T-helper 2 cell treated with Interferon-gamma antibody and Interleukin-4, amounts not matched to agents 100 ng/mL and 5 ng/mL, for 36 hours (primary cell): Measurements from ENCODE around the gene SLC44A5. TPM values are rescaled to one million over a fixed set of nuclear protein-coding genes. Genes with fewer than 3 reads are reported as not detected.
"Not testable (repeated sequence)": the region's sequence is repeated elsewhere in the genome, so short reads cannot be mapped to it uniquely, and the experiment has no call there.

ENCODE experiments used
- intact Hi-C: fragments of 100-400 bp; cut with micrococcal nuclease; formaldehyde crosslinking; loops from one replicate; pipeline ENCODE4 v1.15.1; 2023
- total RNA-seq: library from RNA; stranded (reverse); gene quantifications from 2 replicates; pipeline ENCODE4 v1.2.3, GENCODE V29; 2022

The SLC44A5 gene
- total RNA-seq, 1 donor from 2014 or later: not detected

DNA sequence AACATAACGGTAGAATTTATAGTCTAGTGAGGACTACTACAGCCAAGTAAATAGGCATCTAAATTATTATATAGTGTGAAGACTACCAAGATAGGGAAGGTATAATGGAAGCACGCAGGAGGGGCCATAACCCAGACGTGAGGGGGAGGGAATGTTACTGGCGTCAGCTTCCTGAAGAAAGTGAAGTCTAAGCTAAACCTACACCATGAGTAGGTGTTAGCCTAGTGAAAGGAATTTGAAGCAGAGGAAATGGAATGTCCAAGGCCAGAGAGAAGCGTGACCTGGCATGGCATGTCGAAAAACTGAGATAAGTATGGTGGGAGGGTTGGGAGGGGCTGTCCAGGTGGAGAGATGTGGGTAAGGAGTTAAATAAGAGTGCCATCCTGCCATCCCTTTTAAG is 140.5 kb downstream of the SLC44A5 start:
- intact Hi-C loops: no loop called here

DNA sequence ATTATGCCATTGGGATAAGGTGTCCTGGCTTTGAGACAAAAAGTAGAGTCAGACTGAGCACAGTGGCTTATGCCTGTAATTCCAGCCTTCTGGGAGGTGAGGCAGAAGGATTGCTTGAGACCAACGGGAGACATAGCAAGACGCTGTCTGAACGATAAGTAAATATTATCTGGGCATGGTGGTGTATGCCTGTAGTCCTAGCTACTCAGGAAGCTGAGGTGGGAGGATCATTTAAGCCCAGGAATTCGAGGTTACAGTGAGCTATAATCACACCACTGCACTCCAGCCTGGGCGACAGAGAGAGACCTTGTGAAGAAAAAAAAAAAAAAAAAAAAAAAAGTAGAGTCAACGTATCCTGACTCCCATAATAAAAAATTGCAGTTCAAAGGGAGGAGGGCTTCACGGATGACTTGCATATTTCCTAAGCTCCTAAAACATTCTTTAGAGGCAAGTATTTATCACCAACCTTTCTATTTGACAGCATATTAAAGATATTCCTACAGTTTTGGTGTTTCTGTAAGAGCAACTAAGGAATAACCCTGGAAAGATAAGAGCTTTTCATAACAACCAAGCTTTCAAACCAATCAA is 141.2 kb downstream of the SLC44A5 start:
- intact Hi-C loops: no loop called here

DNA sequence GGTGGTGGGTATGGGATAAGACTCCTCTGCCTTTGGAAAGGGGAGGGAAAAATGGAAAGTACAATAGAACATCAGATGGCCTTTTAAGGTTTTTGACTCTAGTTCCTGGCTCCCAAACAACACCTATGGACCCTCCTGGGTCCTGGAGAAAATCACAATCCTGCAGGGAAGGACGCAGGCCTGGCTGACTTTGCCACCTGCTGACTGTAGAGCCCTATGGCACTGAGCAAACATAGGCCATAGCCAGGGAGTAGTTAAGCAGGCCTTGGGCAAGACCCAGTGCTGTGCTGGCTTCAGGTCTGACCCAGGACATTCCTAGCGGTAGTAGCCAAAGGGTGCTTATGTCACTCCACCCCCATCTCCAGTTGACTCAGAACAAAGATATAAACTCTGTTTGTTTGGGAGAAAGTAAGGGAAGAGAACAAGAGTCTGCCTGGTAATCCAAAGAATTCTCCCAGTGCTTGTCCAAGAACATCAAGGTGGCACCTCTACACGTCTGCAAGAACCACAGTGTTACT is 149.0 kb downstream of the SLC44A5 start:
- intact Hi-C loops: no loop called here

DNA sequence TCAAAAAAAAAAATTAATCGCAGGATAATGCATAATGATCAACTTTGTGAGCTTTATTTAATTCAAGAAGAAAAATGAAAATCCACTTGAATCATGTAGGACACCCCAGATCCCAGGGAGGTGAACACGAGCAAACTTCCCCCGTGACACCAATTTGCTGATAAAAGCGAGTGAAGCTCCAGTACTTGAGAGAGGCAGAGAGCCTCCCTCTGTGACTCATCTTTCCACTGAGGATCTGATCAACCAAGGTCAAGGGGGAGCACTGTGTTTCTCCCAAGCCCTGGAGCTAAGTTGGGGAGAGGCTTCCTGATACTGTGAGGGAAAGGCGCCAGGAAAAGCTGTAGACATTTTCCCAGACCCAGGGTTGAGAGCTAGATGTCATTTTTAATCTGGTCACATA is 160.9 kb downstream of the SLC44A5 start:
- intact Hi-C loops: no loop called here

DNA sequence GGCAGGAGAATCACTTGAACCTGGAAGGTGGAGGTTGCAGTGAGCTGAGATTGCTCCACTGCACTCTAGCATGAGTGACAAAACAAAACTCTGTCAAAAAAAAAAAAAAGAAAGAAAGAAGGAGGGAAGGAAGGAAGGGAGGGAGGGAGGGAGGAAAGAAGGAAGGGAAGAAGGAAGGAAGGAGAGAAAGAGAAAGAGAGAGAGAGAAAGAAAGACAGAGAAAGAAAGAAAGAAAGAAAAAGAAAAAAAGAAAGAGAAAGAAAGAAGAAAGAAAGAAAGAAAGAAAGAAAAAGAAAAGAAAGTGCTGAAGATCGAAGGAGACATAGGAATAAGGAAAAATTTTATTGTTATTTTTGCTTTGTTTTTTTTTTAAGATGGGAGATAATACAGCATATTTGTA is 166.7 kb downstream of the SLC44A5 start:
- intact Hi-C loops: no loop called here

DNA sequence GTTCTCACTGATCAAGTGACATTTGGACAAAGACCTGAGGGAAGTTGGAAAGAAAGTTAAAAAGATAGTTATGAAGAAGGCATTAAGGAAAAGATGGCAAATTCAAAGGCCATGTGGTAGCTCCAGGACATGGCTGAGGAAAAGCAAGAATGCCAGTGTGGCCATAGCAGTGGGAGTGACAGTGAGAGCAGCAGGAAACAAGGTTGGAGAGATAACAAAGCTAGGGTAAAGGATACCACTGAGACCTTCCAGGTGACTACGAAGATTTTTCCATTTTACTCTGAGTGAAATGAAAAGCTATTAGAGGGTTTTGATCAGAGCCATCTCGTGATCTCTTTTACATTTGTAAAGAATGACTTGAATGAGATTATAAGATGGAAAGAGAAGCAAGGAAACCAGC is 170.6 kb downstream of the SLC44A5 start:
- intact Hi-C loops: no loop called here

DNA sequence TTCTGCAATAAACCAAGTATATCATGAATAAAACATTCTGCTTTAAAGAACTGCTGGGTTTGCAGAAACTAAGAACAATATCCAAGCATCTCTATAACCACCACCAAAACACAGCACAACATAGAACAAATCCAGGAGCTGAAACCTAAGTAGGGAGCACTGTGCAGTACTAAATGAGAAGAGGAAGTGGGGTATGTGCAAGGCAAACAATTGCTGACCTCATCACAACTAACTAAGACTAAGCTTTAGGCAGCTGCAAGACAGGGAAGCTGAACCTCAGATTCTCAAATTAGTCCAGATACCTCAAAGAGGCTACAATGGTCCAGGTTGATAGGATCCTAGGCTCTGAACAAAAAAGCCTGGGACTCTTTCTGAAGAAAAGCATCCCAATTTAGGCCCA is 172.6 kb downstream of the SLC44A5 start:
- intact Hi-C loops: no loop called here

DNA sequence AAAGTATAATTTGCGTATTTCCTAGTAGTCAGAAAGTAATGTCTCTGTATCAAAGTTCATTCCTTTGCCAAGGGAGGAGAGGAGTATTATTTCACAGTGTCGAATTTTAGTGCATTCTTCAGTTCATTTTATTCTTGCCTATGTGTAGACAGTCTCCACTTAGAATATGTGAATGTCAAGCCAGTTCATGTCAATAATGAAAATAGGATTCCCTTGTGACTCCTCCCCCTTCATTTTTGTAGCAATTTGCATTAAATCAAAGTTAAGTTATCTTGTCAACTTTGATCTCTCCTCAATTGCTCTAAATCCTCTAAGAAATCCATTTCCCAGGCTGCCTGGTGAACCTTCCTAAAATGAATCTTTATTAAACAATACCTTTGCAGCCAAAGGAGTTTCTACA is 179.1 kb downstream of the SLC44A5 start:
- intact Hi-C loops: no loop called here

DNA sequence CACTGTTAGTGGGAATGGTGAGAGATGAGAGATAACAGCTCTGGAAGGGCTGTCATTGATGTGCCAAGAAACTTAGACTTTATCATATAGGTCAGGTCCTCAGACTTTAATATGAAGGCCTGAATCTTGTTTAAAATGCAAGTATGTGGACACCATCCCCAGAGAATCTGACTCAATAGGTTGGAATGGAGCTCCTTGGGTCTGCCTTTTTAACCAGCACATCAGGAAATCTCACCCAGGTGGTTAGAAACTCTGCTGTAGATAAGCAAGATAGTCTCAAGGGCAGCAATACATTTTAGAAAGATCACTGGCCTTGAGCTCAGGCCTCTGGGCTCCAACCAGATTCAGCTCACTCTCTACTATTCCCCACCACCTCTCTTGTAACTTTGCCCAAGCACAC is 180.4 kb downstream of the SLC44A5 start:
- intact Hi-C loops: no loop called here

DNA sequence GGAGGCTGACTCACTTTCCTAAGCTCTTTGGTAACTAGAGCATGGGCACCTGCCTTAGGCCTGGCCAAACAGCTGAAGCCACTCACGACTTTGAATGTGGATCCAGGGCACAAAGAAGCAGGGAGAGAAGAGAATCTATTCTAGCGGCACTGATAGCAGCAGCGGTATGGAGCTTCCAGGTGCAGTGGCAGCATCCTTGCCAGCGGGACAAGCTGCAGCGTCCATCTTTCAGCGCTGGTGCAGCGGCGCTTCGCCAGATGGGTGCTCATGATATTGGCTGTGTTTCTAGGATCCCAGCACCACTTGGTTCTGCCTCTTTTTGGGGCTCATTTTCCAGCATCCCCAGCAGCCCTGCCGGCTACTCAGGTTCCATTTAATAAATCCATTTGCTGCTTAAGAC is 184.2 kb downstream of the SLC44A5 start:
- intact Hi-C loops: no loop called here

DNA sequence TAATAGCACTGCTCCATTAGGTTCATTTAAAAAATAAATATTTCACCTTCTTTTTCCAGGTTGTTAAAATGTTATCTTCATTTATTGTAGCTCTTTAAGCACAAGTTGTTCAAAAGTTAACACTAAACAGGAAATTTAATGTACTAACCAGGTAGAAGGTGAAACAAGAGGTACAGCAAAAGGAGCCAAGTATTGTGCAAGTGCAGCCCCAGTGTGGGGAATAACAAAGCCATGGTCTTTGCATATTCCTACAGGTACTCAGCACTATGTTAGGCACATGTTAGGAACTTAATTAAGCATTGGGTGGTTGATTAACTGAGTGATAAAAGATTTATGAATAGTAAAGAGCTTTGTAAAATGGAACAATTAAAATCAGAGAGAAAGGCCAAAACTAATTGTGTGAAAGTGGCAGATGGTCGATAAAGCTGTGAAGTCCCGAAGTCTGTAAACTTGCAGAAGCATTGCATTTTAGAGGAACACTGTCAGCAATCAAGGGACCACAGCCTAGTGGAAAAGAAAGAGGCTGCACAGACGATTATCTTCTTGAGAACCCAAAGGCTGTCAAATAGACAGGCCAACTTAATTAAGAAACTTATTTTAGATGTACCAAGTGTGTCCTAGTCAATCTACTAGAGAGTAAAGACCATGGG is 185.8 kb downstream of the SLC44A5 start:
- intact Hi-C loops: no loop called here

DNA sequence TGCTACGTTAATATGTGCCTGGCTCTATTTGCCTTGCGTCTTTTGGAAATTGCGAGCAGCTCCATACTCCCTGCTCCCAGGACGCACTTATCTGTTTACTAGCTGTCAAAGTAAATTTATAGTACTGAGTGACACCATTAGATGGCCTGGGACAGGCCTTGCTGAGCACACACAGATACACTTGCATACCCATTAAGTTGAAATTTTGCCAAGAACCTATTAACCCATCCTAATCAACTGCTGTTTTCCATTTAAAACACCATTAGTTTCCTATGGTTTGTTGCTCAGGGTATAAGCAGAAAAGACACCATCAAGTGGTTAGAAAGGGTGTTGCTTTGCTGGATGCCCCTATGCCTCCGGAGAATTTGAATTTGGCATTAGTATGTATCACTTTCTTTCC is 187.3 kb downstream of the SLC44A5 start:
- intact Hi-C loops: no loop called here

DNA sequence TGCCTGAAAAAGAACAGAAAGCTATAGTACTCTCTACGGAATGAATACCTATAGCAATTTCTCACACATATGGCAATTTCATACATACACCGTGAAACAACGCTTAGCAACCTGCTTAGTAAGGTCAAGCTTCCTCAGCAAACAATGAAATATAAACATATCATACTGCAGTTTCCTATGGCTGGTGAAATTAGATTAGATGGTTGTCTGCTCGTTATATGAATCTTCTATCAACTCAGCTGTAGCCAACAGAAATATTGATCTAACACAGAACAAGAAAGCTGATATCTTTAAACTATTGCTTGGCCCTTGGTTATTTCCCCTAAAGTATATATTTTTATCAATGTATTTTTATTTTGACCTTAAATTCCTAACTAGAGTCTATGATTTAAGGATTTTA is 187.8 kb downstream of the SLC44A5 start:
- intact Hi-C loops: no loop called here

DNA sequence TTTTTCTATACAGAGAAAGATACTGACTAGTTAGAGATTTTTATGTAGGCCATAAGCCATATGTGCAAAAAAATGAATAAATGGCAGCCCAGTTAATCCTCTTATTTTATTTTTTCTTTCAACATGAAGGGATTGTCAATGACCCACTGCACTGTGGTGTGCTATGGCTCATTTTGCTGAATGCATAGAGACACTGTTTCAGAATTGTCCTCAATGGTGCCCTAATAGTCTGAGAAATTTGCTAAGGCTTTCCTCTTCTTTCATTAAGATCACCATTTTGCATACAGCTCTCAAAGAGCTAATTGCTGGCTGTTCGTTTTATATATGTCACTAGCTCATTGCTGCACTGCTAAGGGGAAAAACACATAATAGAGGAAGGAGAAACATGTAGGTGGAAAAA is 189.5 kb downstream of the SLC44A5 start:
- intact Hi-C loops: no loop called here

DNA sequence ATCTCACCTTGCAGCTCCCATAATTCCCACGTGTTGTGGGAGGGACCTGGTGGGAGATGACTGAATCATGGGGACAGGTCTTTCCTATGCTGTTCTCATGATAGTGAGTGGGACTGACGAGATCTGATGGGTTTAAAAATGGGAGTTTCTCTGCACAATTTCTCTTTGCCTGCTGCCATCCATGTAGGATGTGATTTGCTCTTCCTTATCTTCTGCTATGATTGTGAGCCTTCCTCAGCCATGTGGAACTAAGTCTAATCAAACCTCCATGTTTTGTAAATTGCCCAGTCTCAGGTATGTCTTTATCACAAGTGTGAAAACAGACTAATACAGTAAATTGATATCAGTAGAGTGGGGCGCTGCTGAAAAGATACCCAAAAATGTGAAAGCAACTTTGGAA is 195.7 kb downstream of the SLC44A5 start:
- intact Hi-C loops: no loop called here

DNA sequence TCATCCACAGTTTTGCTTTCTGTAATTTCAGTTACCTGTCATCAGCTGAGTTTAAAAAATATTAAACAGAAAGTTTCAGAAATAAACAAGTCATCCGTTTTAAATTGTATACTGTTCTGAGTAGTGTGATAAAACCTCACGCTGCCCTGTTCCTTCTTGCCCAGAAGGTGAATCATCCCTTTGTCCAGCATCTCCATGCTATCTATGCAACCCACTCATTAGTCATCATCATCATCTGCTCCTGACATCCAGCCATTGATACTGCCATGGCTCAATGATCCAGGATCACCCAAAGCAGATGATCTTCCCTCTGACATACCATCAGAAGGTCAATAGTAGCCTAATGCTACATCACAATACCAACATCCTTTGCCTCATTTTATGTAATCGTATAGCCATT is 198.3 kb downstream of the SLC44A5 start:
- intact Hi-C loops: no loop called here

DNA sequence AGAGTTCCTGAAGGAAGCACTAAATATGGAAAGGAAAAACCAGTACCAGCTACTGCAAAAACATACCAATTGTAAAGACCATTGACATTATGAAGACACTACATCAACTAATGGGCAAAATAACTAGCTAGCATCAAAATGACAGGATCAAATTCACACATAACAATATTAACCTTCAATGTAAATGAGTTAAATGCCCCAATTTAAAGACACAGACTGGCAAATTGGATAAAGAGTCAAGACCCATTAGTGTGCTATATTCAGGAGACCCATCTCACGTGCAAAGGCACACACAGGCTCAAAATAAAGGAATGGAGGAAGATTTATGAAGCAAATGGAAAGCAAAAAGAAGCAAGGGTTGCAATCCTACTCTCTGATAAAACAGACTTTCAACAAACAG is 206.2 kb downstream of the SLC44A5 start:
- intact Hi-C loops: not testable (repeated sequence)

DNA sequence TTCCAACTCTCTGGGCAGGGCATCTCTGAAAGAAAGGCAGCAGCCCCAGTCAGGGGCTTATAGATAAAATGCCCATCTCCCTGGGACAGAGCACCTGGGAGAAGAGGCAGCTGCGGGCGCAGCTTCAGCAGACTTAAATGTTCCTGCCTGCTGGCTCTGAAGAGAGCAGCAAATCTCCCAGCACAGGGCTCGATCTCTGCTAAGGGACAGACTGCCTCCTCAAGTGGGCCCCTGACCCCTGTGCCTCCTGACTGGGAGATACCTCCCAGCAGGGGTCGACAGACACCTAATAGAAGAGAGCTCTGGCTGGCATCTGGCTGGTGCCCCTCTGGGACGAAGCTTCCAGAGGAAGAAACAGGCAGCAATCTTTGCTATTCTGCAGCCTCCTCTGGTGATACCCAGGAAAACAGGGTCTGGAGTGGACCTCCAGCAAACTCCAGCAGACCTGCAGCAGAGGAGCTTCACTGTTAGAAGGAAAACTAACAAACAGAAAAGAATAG is 207.7 kb downstream of the SLC44A5 start:
- intact Hi-C loops: not testable (repeated sequence)

DNA sequence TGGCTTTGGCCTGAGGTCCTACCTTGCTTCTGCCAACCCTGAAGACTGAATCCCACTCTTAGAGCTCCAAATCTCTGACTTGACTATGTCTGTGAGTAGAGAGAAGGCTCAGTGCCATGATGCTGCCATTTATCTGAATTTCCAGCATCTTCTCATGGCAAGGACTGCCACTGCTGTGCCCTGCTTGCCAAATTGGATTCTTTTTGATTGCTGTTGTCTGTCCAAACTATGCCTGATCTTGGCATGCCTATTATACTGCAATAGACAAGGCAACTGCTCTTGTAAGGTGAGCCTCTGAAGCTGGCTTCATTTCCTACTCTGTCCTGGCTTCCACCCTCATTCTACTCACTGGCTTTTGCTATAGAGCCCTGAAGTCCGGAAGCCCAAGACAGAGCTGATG is 210.2 kb downstream of the SLC44A5 start:
- intact Hi-C loops: no loop called here

DNA sequence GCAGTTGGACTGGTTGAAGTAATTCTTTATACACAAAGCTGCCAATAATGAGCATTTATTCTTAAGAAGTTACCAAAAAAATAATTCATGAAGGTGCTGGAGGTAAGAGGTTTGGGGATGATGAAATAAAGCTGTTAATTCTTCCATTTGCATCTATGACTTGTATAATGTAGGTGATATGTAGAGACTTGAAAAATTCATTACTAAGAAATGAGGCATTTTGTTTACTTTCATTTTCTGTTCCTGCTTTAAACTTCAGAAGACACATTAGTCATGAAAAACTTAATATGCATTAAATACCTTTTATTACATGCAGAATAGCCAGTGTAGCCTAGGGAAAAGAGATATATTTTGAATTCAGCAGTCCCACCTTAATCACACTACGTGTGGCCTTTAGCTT is 214.2 kb downstream of the SLC44A5 start:
- intact Hi-C loops: no loop called here

DNA sequence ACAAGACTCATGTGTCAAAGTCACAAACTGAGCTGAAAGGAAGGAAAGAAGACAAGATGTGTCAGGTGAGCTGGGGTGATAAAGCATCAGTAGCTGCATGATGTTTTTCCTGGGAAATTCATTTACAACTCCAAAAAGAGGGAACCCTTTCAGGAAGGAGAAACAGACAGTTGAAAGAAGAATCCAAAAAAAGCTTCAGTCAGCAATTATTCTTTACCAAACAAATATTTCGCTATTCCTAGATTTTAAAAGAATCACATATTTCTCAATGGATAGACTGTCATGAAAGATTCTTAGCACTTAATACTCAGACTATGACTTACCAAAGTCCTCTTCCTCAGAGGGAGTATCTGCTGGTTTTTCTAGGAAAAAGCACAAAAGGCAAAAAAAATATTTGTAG is 214.7 kb downstream of the SLC44A5 start:
- intact Hi-C loops: no loop called here

DNA sequence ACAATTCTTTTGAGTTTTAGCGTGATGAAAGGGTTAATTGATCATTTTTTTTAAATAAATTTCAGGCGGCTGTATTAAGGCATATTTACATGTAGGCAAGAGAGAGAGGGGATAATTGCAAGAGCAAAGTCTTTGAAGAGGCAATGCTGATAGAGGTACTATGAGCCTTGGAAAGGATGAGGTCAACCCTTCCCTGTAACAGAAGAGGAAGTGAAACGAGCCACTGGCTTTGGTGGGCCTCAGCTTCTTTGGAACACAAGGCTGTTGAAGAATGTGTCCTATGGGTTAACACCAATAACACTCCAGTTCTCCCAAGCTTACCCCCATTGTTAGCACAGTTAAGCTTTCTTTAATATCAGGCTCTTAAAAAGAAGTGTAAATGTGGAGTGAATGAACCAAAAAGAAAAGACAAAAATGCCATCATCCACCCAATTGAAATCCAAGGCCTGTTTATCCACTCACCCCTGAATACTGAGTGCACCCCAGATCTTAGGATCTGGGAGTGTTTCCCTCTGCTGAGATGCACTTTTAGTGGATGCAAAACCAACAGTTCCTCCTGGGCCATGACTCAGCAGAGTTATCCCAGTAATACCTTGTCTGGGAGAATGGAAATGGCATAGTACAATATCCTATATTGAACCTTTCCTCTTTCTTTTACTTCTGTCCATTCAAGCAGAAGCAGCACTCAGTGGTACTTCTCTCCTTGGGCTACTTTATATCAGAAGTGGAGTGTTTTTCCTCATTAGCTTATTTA is 216.4 kb downstream of the SLC44A5 start:
- intact Hi-C loops: no loop called here
